Choroid plexus epithelial cell (primary cell): ENCODE measurements around the gene FRMD5.
A peak's percentile ranks its signal among the peaks of the same experiment; 100 is the strongest.

Experiments used
- DNase-seq: peaks from one replicate; pipeline ENCODE4 v3.0.0-alpha.2; 2010; ENCODE audit warnings: low read depth
- H3K4me3 ChIP-seq: 2 replicates; pipeline ENCODE4 v1.5.1; 2011; ENCODE audit warnings: low read depth, mild to moderate bottlenecking, control low read depth, low read length, moderate library complexity
- TF ChIP-seq, protein P1 (sequence below): conservative IDR thresholded peaks from 2 replicates; pipeline ENCODE4 v1.5.1; 2011; ENCODE audit warnings: low read depth, mild to moderate bottlenecking, control low read depth, inconsistent platforms, low read length, moderate library complexity

FRMD5 gene

GRCh38 chr15:43896543-43896942 is 298.5 kb downstream of the FRMD5 start:
- no peak for DNase-seq
- H3K4me3 ChIP-seq = no peak overlapping the region
- TF ChIP-seq, protein P1, sequence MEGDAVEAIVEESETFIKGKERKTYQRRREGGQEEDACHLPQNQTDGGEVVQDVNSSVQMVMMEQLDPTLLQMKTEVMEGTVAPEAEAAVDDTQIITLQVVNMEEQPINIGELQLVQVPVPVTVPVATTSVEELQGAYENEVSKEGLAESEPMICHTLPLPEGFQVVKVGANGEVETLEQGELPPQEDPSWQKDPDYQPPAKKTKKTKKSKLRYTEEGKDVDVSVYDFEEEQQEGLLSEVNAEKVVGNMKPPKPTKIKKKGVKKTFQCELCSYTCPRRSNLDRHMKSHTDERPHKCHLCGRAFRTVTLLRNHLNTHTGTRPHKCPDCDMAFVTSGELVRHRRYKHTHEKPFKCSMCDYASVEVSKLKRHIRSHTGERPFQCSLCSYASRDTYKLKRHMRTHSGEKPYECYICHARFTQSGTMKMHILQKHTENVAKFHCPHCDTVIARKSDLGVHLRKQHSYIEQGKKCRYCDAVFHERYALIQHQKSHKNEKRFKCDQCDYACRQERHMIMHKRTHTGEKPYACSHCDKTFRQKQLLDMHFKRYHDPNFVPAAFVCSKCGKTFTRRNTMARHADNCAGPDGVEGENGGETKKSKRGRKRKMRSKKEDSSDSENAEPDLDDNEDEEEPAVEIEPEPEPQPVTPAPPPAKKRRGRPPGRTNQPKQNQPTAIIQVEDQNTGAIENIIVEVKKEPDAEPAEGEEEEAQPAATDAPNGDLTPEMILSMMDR = no peak

- no peak for DNase-seq
- TF ChIP-seq, protein P1 = no peak
- no peak overlapping the region for H3K4me3 ChIP-seq
These were observed 299.5 kb downstream of the FRMD5 start for GRCh38 chr15:43895586-43895985.

GRCh38 chr15:43893956-43894355 is 301.1 kb downstream of the FRMD5 start:
- TF ChIP-seq, protein P1 = no peak
- peak; percentile 10 for DNase-seq
- no peak overlapping the region for H3K4me3 ChIP-seq

DNA sequence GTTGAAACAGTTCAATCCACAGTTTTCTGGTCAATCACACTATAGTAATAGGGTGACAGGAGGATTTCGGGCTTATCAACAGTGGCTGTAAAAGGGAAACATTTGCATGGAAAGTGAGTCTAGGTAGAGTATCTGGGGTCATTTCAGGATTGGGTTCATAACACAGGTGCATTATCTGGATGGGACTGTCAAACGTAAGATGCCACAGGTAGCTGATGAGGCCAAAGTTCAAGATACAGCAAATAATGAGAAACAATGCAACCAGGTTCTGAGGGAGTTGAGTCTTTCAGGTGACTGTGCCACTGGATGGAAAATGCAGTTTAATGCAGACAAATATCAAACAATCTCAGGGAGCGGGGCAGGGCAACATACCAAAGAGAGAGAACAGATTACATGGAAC is 306.0 kb downstream of the FRMD5 start:
- no peak overlapping the region for H3K4me3 ChIP-seq
- TF ChIP-seq, protein P1 = no peak

GRCh38 chr15:43887901-43888300 is 307.2 kb downstream of the FRMD5 start:
- no peak for DNase-seq
- TF ChIP-seq, protein P1 = no peak
- no peak overlapping the region for H3K4me3 ChIP-seq

More for the DNA sequence above, 306.0 kb downstream of the FRMD5 start:
- no peak for DNase-seq

DNA sequence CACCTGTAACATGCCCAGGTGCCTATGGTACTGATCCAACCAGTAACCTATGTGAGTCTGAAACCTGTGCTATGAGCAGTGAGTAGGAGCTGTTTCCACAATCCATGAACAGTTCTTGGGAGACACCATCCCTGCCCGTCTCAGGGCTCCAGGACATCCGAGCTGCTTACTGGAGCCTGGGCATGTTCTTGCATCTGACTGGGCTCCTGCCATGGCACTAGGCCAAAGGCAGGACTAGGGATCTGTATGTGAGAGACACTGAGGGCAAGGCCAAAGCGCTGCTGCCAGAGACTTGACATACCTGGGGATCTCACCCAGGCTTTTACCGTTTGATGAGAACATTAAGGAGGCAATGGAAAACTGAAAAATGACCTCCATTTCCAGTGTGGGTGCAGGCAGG is 308.5 kb downstream of the FRMD5 start:
- TF ChIP-seq, protein P1 = no peak
- no peak for DNase-seq
- H3K4me3 ChIP-seq = no peak overlapping the region

DNA sequence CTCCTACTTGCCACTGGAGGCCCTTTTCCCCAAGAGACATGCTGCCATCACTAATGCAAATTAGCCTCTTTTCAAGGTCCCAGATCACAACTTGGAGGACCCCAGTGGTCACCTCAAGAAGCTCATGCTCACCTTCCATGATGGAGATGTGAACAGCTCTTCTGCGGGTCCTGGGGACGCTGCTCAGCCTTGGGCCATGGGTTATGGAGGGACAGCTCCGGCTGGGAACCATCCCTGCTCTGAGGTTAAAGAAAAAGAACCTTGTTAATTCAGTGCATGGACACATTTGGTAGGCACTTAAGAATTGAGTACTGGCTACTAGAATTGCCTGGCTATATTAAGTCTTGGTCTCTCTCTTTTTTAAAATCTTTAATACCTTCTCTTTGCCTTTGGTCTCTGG is 311.5 kb downstream of the FRMD5 start:
- DNase-seq = no peak
- H3K4me3 ChIP-seq = no peak overlapping the region
- TF ChIP-seq, protein P1 = no peak
